Smooth muscle cell (in vitro differentiated cells): ENCODE measurements around the gene CSRP3. TPM values are rescaled to one million over a fixed set of nuclear protein-coding genes. Genes with fewer than 3 reads are reported as not detected.

Experiments
- DNase-seq: peaks from one replicate; lab custom pipeline; 2025; ENCODE audit not compliant: unreplicated experiment; lab: John Stamatoyannopoulos, UW
- H2AFZ ChIP-seq: fragments of 200-600 bp; sonication (generic); 2 replicates; pipeline ENCODE4 v1.6.0; 2016; ENCODE audit warnings: antibody characterized with exemption, low read depth, mild to moderate bottlenecking
- H3F3A ChIP-seq: fragments of 200-600 bp; sonication (generic); 2 replicates; pipeline ENCODE4 v1.6.0; 2017; ENCODE audit warnings: antibody characterized with exemption, low read depth
- H3K27ac ChIP-seq: fragments of 200-600 bp; sonication (generic); 2 replicates; pipeline ENCODE4 v1.5.1; 2016; ENCODE audit warnings: low read depth, mild to moderate bottlenecking
- H3K27me3 ChIP-seq: fragments of 200-600 bp; sonication (generic); 2 replicates; pipeline ENCODE4 v1.6.1; 2016; ENCODE audit warnings: low read depth, mild to moderate bottlenecking
- H3K36me3 ChIP-seq: fragments of 200-600 bp; sonication (generic); 2 replicates; pipeline ENCODE4 v1.5.1; 2016; ENCODE audit warnings: low read depth
- H3K4me1 ChIP-seq: fragments of 200-600 bp; sonication (generic); 2 replicates; pipeline ENCODE4 v1.5.1; 2016; ENCODE audit warnings: low read depth
- H3K4me2 ChIP-seq: fragments of 200-600 bp; sonication (generic); 2 replicates; pipeline ENCODE4 v1.6.0; 2016; ENCODE audit warnings: mild to moderate bottlenecking
- H3K4me3 ChIP-seq: fragments of 200-600 bp; sonication (generic); 2 replicates; pipeline ENCODE4 v1.5.1; 2016; ENCODE audit warnings: mild to moderate bottlenecking
- H3K79me2 ChIP-seq: fragments of 200-600 bp; sonication (generic); 2 replicates; pipeline ENCODE4 v1.6.0; 2016; ENCODE audit warnings: low read depth, mild to moderate bottlenecking
- H3K9ac ChIP-seq: fragments of 200-600 bp; sonication (generic); 2 replicates; pipeline ENCODE4 v1.6.0; 2016; ENCODE audit warnings: low read depth
- H3K9me3 ChIP-seq: fragments of 200-600 bp; sonication (generic); replicated peaks from 2 replicates; pipeline ENCODE4 v1.5.1; 2016; ENCODE audit warnings: low read depth
- H4K20me1 ChIP-seq: fragments of 200-600 bp; sonication (generic); 2 replicates; pipeline ENCODE4 v1.6.0; 2016; ENCODE audit warnings: low read depth
- WGBS: methylation state at CpG from one replicate; pipeline ENCODE4 v1.1.7; 2016; ENCODE audit warnings: low lambda C conversion rate; 5-methylcytosine and 5-hydroxymethylcytosine counted together
- polyA plus RNA-seq: library from polyadenylated mRNA; unstranded; fragments of >200 nt; fragmentation: Nextera tagmentation; extraction: Ambion mirVana; gene quantifications from 2 replicates; pipeline ENCODE4 v1.2.1, GENCODE V29; 2016
- total RNA-seq: library from RNA; depleted of rRNA; stranded (reverse); fragments of >200 nt; gene quantifications from 2 replicates; pipeline ENCODE4 v1.2.3, GENCODE V29; 2014
- TF ChIP-seq, protein P1 (sequence below): fragments of 200-600 bp; sonication (generic); IDR thresholded peaks from 2 replicates; pipeline ENCODE4 v1.5.1; 2017; ENCODE audit warnings: borderline replicate concordance, mild to moderate bottlenecking, antibody characterized with exemption; ENCODE audit not compliant: insufficient read depth, poor library complexity, severe bottlenecking

CSRP3 gene
- total and polyA plus RNA-seq, 2 experiments from 2014 or later = not detected

DNA sequence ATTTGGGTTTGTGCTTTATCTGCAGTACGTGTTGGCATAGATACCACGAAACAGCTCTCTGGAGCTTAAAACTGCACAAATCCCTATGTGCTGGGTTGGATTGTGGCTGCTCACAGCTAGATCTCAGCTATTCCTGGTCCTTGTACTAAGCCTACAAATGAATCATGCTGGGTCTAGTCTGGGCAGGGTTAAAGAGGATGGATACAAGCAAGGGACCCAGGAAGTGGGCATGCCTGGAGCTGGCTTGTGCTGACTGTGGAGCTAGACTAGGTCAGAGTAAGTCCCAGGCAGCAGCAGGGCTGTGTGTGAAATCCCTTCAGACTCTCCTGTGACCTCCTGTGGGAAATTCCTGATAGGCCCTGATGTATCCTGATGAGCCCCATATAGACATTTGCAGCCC is 42.8 kb upstream of the CSRP3 start:
- peaks cover 4% of the 10 kb centered on the region for H3F3A ChIP-seq
- no peak overlapping the region for H3K27ac ChIP-seq
- no peak for DNase-seq
- H3K36me3 ChIP-seq = no peaks in the 10 kb centered on the region
- H3K4me3 ChIP-seq = no peak overlapping the region
- no peaks in the 10 kb centered on the region for H3K79me2 ChIP-seq
- 34% methylated on average over 2 of the region's 2 CpGs for WGBS
- H3K4me1 ChIP-seq = peaks cover 16% of the 10 kb centered on the region
- no peak overlapping the region for H3K4me2 ChIP-seq
- no peaks in the 10 kb centered on the region for H3K9me3 ChIP-seq
- no peak overlapping the region for H3K9ac ChIP-seq
- no peaks in the 10 kb centered on the region for H4K20me1 ChIP-seq
- peaks cover 29% of the 10 kb centered on the region for H3K27me3 ChIP-seq
- TF ChIP-seq, protein P1, sequence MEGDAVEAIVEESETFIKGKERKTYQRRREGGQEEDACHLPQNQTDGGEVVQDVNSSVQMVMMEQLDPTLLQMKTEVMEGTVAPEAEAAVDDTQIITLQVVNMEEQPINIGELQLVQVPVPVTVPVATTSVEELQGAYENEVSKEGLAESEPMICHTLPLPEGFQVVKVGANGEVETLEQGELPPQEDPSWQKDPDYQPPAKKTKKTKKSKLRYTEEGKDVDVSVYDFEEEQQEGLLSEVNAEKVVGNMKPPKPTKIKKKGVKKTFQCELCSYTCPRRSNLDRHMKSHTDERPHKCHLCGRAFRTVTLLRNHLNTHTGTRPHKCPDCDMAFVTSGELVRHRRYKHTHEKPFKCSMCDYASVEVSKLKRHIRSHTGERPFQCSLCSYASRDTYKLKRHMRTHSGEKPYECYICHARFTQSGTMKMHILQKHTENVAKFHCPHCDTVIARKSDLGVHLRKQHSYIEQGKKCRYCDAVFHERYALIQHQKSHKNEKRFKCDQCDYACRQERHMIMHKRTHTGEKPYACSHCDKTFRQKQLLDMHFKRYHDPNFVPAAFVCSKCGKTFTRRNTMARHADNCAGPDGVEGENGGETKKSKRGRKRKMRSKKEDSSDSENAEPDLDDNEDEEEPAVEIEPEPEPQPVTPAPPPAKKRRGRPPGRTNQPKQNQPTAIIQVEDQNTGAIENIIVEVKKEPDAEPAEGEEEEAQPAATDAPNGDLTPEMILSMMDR = no peak
- H2AFZ ChIP-seq = no peak overlapping the region

DNA sequence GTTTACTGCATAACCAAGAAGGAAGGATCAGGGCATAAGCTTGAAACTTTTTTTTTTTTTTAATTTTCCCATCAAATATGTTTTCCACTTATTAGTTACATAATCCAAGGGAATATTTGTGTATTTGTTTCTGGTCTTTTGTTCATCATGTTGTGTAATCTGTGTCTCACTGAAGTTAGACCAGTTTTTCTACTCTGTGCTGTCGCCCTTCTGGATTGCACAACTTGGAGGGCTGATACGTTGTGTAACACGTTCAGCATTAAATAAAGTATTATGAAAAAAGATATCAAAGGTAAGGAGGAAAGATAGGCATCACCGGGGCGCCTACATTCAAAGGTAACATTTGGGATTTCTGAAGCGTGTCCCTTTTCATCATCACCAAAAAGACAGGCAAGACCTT is 42.3 kb upstream of the CSRP3 start:
- no peak overlapping the region for H3K27ac ChIP-seq
- DNase-seq = no peak
- TF ChIP-seq, protein P1 = no peak

DNA sequence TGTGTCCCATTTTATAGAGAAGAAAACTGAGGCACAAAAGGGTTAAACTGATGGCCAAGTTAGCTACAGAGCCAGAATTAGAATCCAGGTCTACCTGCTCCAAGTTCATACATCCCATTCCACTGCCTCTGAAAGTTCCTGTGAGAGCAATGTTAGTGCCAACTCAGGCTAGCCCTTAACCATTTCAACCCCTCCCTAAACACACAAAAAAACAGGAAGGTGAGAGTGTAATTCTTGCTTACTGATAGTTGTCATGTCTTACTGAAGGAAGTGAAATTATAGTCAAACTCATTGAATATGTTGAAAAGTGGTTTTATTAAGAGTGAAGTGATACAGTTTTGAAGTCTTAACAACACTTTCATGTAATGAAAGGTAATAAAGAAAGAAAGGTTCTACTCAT is 41.8 kb upstream of the CSRP3 start:
- H3K27ac ChIP-seq = no peak overlapping the region
- TF ChIP-seq, protein P1 = no peak
- H2AFZ ChIP-seq = no peak overlapping the region
- H3K27me3 ChIP-seq = peaks cover 29% of the 10 kb centered on the region
- H3K9me3 ChIP-seq = no peaks in the 10 kb centered on the region
- H4K20me1 ChIP-seq = no peaks in the 10 kb centered on the region
- no peak overlapping the region for H3K9ac ChIP-seq
- H3K4me3 ChIP-seq = no peak overlapping the region
- H3K4me1 ChIP-seq = peaks cover 19% of the 10 kb centered on the region
- H3K4me2 ChIP-seq = no peak overlapping the region
- no peaks in the 10 kb centered on the region for H3K36me3 ChIP-seq
- no peak for DNase-seq
- no peaks in the 10 kb centered on the region for H3K79me2 ChIP-seq
- peaks cover 4% of the 10 kb centered on the region for H3F3A ChIP-seq

More for the DNA sequence above, 42.3 kb upstream of the CSRP3 start:
- 74% methylated on average over 6 of the region's 6 CpGs for WGBS
- Histone ChIP-seq H3K4me2 (no peak overlapping the region), H3K36me3 (no peaks in the 10 kb centered on the region), H3K4me3 (no peak overlapping the region), H3F3A (peaks cover 4% of the 10 kb centered on the region), H3K9me3 (no peaks in the 10 kb centered on the region), H2AFZ (no peak overlapping the region), H4K20me1 (no peaks in the 10 kb centered on the region), H3K79me2 (no peaks in the 10 kb centered on the region), H3K9ac (no peak overlapping the region), H3K27me3 (peaks cover 29% of the 10 kb centered on the region), H3K4me1 (peaks cover 19% of the 10 kb centered on the region)

DNA sequence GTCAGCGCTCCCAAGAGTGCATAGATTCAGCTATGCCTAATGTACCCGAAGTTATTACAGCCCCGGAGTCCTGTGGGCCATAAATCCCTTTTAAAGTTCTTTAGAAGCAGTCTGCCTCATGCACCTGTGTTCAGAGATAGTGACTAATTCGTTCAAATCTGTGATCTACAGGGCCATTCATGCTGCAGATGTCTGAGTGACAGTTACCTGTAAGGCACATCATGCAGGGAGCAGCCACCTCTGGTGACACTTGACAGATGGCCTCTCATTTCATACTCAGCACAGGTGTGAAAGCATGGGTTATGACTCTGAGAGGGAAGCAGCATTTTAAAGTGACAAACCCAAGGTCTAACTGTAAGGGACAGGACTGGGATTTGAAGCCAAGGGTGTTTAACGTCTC is 41.4 kb upstream of the CSRP3 start:
- Histone ChIP-seq H3K79me2 (no peaks in the 10 kb centered on the region), H3K27me3 (peaks cover 29% of the 10 kb centered on the region), H2AFZ (no peak overlapping the region), H3F3A (peaks cover 4% of the 10 kb centered on the region), H3K4me1 (peaks cover 19% of the 10 kb centered on the region), H3K4me2 (no peak overlapping the region), H3K27ac (no peak overlapping the region), H3K4me3 (no peak overlapping the region), H3K36me3 (no peaks in the 10 kb centered on the region), H4K20me1 (no peaks in the 10 kb centered on the region), H3K9ac (no peak overlapping the region), H3K9me3 (no peaks in the 10 kb centered on the region)
- TF ChIP-seq, protein P1 = no peak
- no peak for DNase-seq
- 71% methylated on average over 5 of the region's 5 CpGs for WGBS
